HL-60 (cell line): ENCODE results near the gene ATP8A1.

Experiments used
- DNase-seq, 2 experiments: peaks; one replicate each; pipeline ENCODE4 v3.0.0-alpha.2; 2010 to 2020; ENCODE audit warnings: low read depth in 1 of 2, low spot score in 1 of 2
- H3K27ac ChIP-seq: fragments of 250-450 bp; sonication (Bioruptor Pico); replicated peaks from 2 replicates; pipeline ENCODE4 v1.5.1; 2020; ENCODE audit warnings: mild to moderate bottlenecking, moderate library complexity
- H3K27me3 ChIP-seq: fragments of 250-450 bp; sonication (Bioruptor Pico); 2 replicates; pipeline ENCODE4 v1.5.1; 2021; ENCODE audit warnings: mild to moderate bottlenecking, moderate library complexity; ENCODE audit not compliant: insufficient read depth, poor library complexity, severe bottlenecking
- H3K4me3 ChIP-seq: replicated peaks from 2 replicates; pipeline ENCODE4 v1.5.1; 2011; ENCODE audit warnings: mild to moderate bottlenecking, control low read depth, low read length; ENCODE audit not compliant: insufficient read depth
- GABPA ChIP-seq: IDR thresholded peaks from 2 replicates; pipeline ENCODE4 v1.6.1; 2012; ENCODE audit warnings: low read depth
- POLR2AphosphoS5 ChIP-seq: IDR thresholded peaks from 2 replicates; pipeline ENCODE4 v1.6.1; 2012; ENCODE audit warnings: low read depth
- REST ChIP-seq: IDR thresholded peaks from 2 replicates; pipeline ENCODE4 v1.6.1; 2012; ENCODE audit warnings: low read depth; ENCODE audit not compliant: insufficient replicate concordance
- SPI1 ChIP-seq: IDR thresholded peaks from 2 replicates; pipeline ENCODE4 v1.6.1; 2012; ENCODE audit warnings: low read depth, mild to moderate bottlenecking, borderline replicate concordance
- TF ChIP-seq, protein P1 (sequence below): IDR thresholded peaks from one replicate; pipeline ENCODE4 v1.5.1; 2011; ENCODE audit warnings: low read length, control low read depth, inconsistent platforms; ENCODE audit not compliant: insufficient read depth

The ATP8A1 gene

DNA sequence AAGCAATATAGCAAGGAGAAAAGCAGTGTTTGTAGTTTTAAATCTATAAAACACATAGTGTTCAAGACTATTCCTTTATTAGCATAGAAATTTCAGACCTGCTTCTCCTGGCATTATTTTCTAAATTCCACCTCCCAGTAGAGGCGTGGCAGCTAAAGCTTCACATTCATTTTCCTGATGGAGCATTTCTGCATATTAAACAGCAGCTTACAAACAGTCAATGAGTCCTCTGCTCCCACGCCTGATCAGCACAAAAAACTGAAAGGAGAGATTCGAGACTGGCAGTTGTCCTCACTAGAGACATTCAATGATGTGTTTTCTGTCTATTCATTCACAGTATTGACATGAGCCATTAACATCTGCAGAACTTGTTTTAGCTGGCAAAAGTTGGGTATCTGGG is 198.2 kb downstream of the ATP8A1 start:
- TF ChIP-seq GABPA, result no peak
- TF ChIP-seq, protein P1, sequence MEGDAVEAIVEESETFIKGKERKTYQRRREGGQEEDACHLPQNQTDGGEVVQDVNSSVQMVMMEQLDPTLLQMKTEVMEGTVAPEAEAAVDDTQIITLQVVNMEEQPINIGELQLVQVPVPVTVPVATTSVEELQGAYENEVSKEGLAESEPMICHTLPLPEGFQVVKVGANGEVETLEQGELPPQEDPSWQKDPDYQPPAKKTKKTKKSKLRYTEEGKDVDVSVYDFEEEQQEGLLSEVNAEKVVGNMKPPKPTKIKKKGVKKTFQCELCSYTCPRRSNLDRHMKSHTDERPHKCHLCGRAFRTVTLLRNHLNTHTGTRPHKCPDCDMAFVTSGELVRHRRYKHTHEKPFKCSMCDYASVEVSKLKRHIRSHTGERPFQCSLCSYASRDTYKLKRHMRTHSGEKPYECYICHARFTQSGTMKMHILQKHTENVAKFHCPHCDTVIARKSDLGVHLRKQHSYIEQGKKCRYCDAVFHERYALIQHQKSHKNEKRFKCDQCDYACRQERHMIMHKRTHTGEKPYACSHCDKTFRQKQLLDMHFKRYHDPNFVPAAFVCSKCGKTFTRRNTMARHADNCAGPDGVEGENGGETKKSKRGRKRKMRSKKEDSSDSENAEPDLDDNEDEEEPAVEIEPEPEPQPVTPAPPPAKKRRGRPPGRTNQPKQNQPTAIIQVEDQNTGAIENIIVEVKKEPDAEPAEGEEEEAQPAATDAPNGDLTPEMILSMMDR, result no peak
- TF ChIP-seq POLR2AphosphoS5, result no peak
- no peak for TF ChIP-seq REST
- no peak for TF ChIP-seq SPI1

GRCh38 chr4:42454755-42455420 is 202.0 kb downstream of the ATP8A1 start:
- no peak overlapping the region for H3K4me3 ChIP-seq
- H3K27me3 ChIP-seq, result no peaks in the 10 kb centered on the region
- no peak overlapping the region for H3K27ac ChIP-seq
- DNase-seq, result no peak
- TF ChIP-seq, protein P1, result no peak
- TF ChIP-seq REST (no peak), GABPA (no peak), POLR2AphosphoS5 (no peak), SPI1 (no peak)

More for the DNA sequence above, 198.2 kb downstream of the ATP8A1 start:
- Histone ChIP-seq H3K4me3 (no peak overlapping the region), H3K27me3 (no peaks in the 10 kb centered on the region), H3K27ac (no peak overlapping the region)
- no peak for DNase-seq

GRCh38 chr4:42453612-42454011 is 203.3 kb downstream of the ATP8A1 start:
- Histone ChIP-seq H3K27me3 (no peaks in the 10 kb centered on the region), H3K4me3 (no peak overlapping the region), H3K27ac (no peak overlapping the region)
- TF ChIP-seq REST (no peak), POLR2AphosphoS5 (no peak), GABPA (no peak), SPI1 (no peak)
- TF ChIP-seq, protein P1, result no peak
- DNase-seq, result no peak
